HG03378 (cell line): ENCODE results near the gene GAREM2.
A peak's percentile ranks its signal among the peaks of the same experiment; 100 is the strongest.

Experiments used
- ATAC-seq: cut with Tn5 transposase; IDR thresholded peaks from one replicate; pipeline ENCODE4 v1.9.1; 2021; ENCODE audit warnings: mild to moderate bottlenecking, moderate library complexity; ENCODE audit not compliant: unreplicated experiment

The GAREM2 gene

GRCh38 chr2:26169226-26169625, 3.7 kb upstream of the GAREM2 start:
- no peak for ATAC-seq

- ATAC-seq: no peak
Measured at GRCh38 chr2:26169681-26170414, 3.0 kb upstream of the GAREM2 start.

GRCh38 chr2:26170795-26171194, 2.1 kb upstream of the GAREM2 start:
- no peak for ATAC-seq

GRCh38 chr2:26172189-26172870, 558 bp upstream of the GAREM2 start:
- ATAC-seq: no peak

GRCh38 chr2:26173776-26174482, 1.0 kb downstream of the GAREM2 start:
- ATAC-seq: no peak

GRCh38 chr2:26174691-26175465, 2.0 kb downstream of the GAREM2 start:
- ATAC-seq: no peak

- ATAC-seq: no peak
Measured at GRCh38 chr2:26175466-26176278, 2.8 kb downstream of the GAREM2 start.

GRCh38 chr2:26176279-26176615, 3.4 kb downstream of the GAREM2 start:
- no peak for ATAC-seq

GRCh38 chr2:26177122-26177521, 4.2 kb downstream of the GAREM2 start:
- no peak for ATAC-seq

GRCh38 chr2:26178246-26178645, 5.4 kb downstream of the GAREM2 start:
- no peak for ATAC-seq

GRCh38 chr2:26178746-26179436, 6.0 kb downstream of the GAREM2 start:
- no peak for ATAC-seq

GRCh38 chr2:26179446-26179913, 6.6 kb downstream of the GAREM2 start:
- no peak for ATAC-seq

GRCh38 chr2:26182441-26182840, 9.6 kb downstream of the GAREM2 start:
- ATAC-seq: no peak

- no peak for ATAC-seq
Measured at GRCh38 chr2:26182887-26183630, 10.2 kb downstream of the GAREM2 start.

- no peak for ATAC-seq
Measured at GRCh38 chr2:26184121-26184520, 11.2 kb downstream of the GAREM2 start.

GRCh38 chr2:26184555-26185303, 11.8 kb downstream of the GAREM2 start:
- ATAC-seq: peak; percentile 46

GRCh38 chr2:26185304-26185928, 12.5 kb downstream of the GAREM2 start:
- ATAC-seq: no peak
